K562 (cell line): ENCODE measurements around the gene GNG7. TPM values are rescaled to one million over a fixed set of nuclear protein-coding genes. Genes with fewer than 3 reads are reported as not detected.

ENCODE experiments used
- ATAC-seq: fragments of 200-7000 bp; cut with Tn5 transposase; 3 replicates; pipeline ENCODE4 v1.9.1; 2020; ENCODE audit warnings: moderate library complexity
- BruUV-seq: library from RNA; stranded (reverse); fragments of 400-500 nt; replicated peaks from 2 replicates; lab custom pipeline; 2021; lab: Mats Ljungman, UMichigan
- CTCF ChIA-PET: fragments of 300-600 bp; formaldehyde crosslinking; extraction: SDS; loops from one replicate; lab custom pipeline; 2021; ENCODE audit warnings: low intra/inter-chr PET ratio; lab: Yijun Ruan, JAX
- POLR2A ChIA-PET: fragments of 300-600, 350-650 bp; sonication (Branson Sonifier 250); formaldehyde crosslinking; extraction: SDS; loops from one replicate; lab custom pipeline; 2021; ENCODE audit warnings: antibody characterized with exemption, inconsistent platforms; lab: Yijun Ruan, JAX
- DNase-seq, 4 experiments: peaks; one replicate each; pipeline versions ENCODE4 v3.0.0 to v3.0.0-alpha.2; 2011 to 2018; ENCODE audit warnings: low spot score in 3 of 4, mixed read lengths in 3 of 4; ENCODE audit errors: extremely low read depth in 1 of 4
- FAIRE-seq: peaks from 2 replicates; lab custom pipeline; 2011; peaks lifted over from hg19 to GRCh38; lab: Jason Lieb, UNC
- H2AFZ ChIP-seq: 2 replicates; pipeline ENCODE4 v1.6.0; 2011; ENCODE audit warnings: low read depth, low read length, control low read depth, inconsistent platforms
- H3K27ac ChIP-seq: fragments of 200-600 bp; 3 replicates; pipeline ENCODE4 v1.8.0; 2011; ENCODE audit warnings: low read depth, mild to moderate bottlenecking, control low read depth, inconsistent platforms, low read length, moderate library complexity, mixed read lengths; ENCODE audit errors: extremely low read depth
- H3K27me3 ChIP-seq, 2 experiments: fragments of 300-600 bp in 1 of 2; 2 replicates in 1 of 2; 3 replicates in 1 of 2; pipeline versions ENCODE4 v1.6.0 to v1.8.0; 2011; ENCODE audit warnings: inconsistent platforms in 2 of 2, low read length in 2 of 2, mild to moderate bottlenecking in 1 of 2, mixed read lengths in 1 of 2, moderate library complexity in 1 of 2; ENCODE audit not compliant: control insufficient read depth in 2 of 2, insufficient read depth in 2 of 2
- H3K36me3 ChIP-seq: fragments of 300-600 bp; 3 replicates; pipeline ENCODE4 v1.8.0; 2011; ENCODE audit warnings: mild to moderate bottlenecking, low read length, inconsistent platforms; ENCODE audit not compliant: control insufficient read depth, insufficient read depth
- H3K4me1 ChIP-seq, 2 experiments: fragments of 200-600 bp in 1 of 2; replicated peaks in 1 of 2; 2 replicates in 1 of 2; 3 replicates in 1 of 2; pipeline versions ENCODE4 v1.5.1 to v1.8.0; 2011; ENCODE audit warnings: inconsistent platforms in 2 of 2, low read length in 2 of 2, mild to moderate bottlenecking in 1 of 2, mixed read lengths in 1 of 2, moderate library complexity in 1 of 2; ENCODE audit not compliant: control insufficient read depth in 2 of 2, insufficient read depth in 2 of 2
- H3K4me2 ChIP-seq: 2 replicates; pipeline ENCODE4 v1.6.1; 2011; ENCODE audit warnings: low read length, control low read depth, inconsistent platforms, mixed read lengths; ENCODE audit not compliant: insufficient read depth
- H3K4me3 ChIP-seq: fragments of 200-600 bp; sonication (generic), shearing (Covaris generic); 2 replicates; pipeline ENCODE4 v1.5.1; 2016; ENCODE audit warnings: control low read depth, inconsistent platforms
- H3K79me2 ChIP-seq: fragments of 200-600 bp; 3 replicates; pipeline ENCODE4 v1.8.0; 2011; ENCODE audit warnings: low read length, inconsistent platforms; ENCODE audit not compliant: control insufficient read depth, insufficient read depth
- H3K9ac ChIP-seq, 2 experiments: 2 replicates each; pipeline versions ENCODE4 v1.6.0 to v1.6.1; 2011; ENCODE audit warnings: low read depth in 2 of 2, low read length in 2 of 2, control low read depth in 1 of 2, inconsistent platforms in 1 of 2, mild to moderate bottlenecking in 1 of 2, mixed read lengths in 1 of 2; ENCODE audit not compliant: insufficient read depth in 1 of 2
- H3K9me1 ChIP-seq: one replicate; pipeline ENCODE4 v1.6.0; 2011; ENCODE audit warnings: inconsistent platforms, mild to moderate bottlenecking, low read length, moderate library complexity; ENCODE audit not compliant: control insufficient read depth, insufficient read depth
- H3K9me3 ChIP-seq: replicated peaks from 2 replicates; pipeline ENCODE4 v1.5.1; 2011; ENCODE audit warnings: low read depth, low read length, inconsistent platforms; ENCODE audit not compliant: control insufficient read depth, insufficient read depth
- H4K20me1 ChIP-seq: replicated peaks from 2 replicates; pipeline ENCODE4 v1.6.1; 2011; ENCODE audit warnings: low read length, inconsistent platforms, mixed read lengths; ENCODE audit not compliant: control insufficient read depth, insufficient read depth
- WGBS: fragments of 100-300 bp; shearing (Covaris generic); methylation state at CpG from one replicate; pipeline ENCODE4 v1.1.6; 2016; ENCODE audit warnings: low coverage, mixed read lengths; ENCODE audit not compliant: insufficient coverage; ENCODE audit errors: missing lambda C conversion rate; 5-methylcytosine and 5-hydroxymethylcytosine counted together
- in situ Hi-C: fragments of 300-500 bp; cut with MboI; formaldehyde crosslinking; loops from 4 replicates; pipeline ENCODE4 v1.15.0; 2018; ENCODE audit warnings: inconsistent platforms, mixed read lengths
- intact Hi-C: fragments of 100-400 bp; cut with micrococcal nuclease; formaldehyde crosslinking; loops from 2 replicates; pipeline ENCODE4 v1.14.2; 2022
- polyA plus RNA-seq, 8 experiments: library from polyadenylated mRNA; depleted of rRNA in 4 of 8; stranded (reverse) in 5 of 8; unstranded in 3 of 8; fragments of >200 nt; fragmentation: Nextera tagmentation in 2 of 8; fragmentation: Illumina TruSeq in 1 of 8; extraction: Ambion mirVana in 2 of 8; extraction: Trizol in 1 of 8; gene quantifications; 2 replicates each; pipeline versions ENCODE4 v1.2.1 to v1.2.3, GENCODE V29; 2011 to 2014; ENCODE audit warnings: inconsistent platforms in 1 of 8, missing spikeins in 1 of 8
- total RNA-seq, 7 experiments: library from RNA; depleted of rRNA in 6 of 7; stranded (reverse); fragments of >200 nt in 6 of 7; fragmentation: Illumina TruSeq in 2 of 7; extraction: Trizol in 2 of 7; gene quantifications; 2 replicates each; pipeline versions ENCODE4 v1.2.1 to v1.2.3, GENCODE V29; 2011 to 2021; ENCODE audit warnings: low replicate concordance in 1 of 7
- TF ChIP-seq, protein P1 (sequence below): fragments of 250-450 bp; sonication (Bioruptor Pico); IDR thresholded peaks from 2 replicates; pipeline ENCODE4 v1.5.0; 2021
- TF ChIP-seq, protein P2 (sequence below): fragments of 250-450 bp; sonication (Bioruptor Pico); IDR thresholded peaks from 2 replicates; pipeline ENCODE4 v1.5.1; 2021; ENCODE audit warnings: mild to moderate bottlenecking
- TF ChIP-seq, protein P3 (sequence below): fragments of 450-650 bp; IDR thresholded peaks from 2 replicates; pipeline ENCODE4 v1.6.1; 2018; ENCODE audit not compliant: partially characterized antibody

Gene GNG7
- total and polyA plus RNA-seq, 9 of the 15 experiments (the other 6 are each of a cell fraction or from before 2014, with no cell fraction given): 0.01 to 0.20 (median 0.06) TPM; not detected in 1

DNA sequence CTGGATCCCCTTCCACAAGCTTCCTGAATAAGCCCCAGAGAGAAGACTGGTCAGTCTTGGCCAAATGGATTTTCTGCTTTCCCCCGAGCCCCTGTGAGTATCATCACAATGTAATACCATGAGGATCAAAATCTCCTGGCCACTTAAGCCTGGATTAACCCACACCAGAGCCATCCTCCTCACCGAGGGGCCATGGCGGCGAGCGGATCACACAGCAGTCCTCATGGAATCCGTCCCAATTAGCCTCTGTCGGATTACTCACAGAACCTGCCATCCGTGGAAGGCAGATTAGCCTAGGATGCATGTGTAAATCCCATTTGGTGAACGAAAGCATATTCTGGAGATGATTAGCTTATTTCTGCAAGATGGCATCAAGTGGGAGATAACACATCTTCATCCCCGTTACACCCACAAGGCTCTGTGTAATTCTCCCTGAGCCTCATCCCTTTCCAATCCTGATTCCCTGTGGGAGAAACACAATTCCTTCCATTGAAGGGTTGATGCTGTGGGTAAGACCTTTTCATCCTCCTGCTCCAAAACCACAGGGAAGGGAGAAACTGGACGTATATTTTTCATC, 42.5 kb downstream of the GNG7 start:
- Histone ChIP-seq H3K4me3 (no peak overlapping the region), H2AFZ (no peak overlapping the region), H3K9ac (no peak overlapping the region), H3K9me3 (peaks cover 2% of the 10 kb centered on the region), H3K27me3 (peaks cover 9 to 24% of the 10 kb centered on the region in 2 experiments), H3K27ac (no peak overlapping the region), H3K36me3 (no peaks in the 10 kb centered on the region), H3K4me1 (peaks cover 0 to 6% of the 10 kb centered on the region in 2 experiments; a peak in 1 of 5 replicates), H4K20me1 (no peaks in the 10 kb centered on the region), H3K9me1 (no peaks in the 10 kb centered on the region), H3K4me2 (no peak overlapping the region), H3K79me2 (no peaks in the 10 kb centered on the region)
- no TSS peak for BruUV-seq
- TF ChIP-seq, protein P1, sequence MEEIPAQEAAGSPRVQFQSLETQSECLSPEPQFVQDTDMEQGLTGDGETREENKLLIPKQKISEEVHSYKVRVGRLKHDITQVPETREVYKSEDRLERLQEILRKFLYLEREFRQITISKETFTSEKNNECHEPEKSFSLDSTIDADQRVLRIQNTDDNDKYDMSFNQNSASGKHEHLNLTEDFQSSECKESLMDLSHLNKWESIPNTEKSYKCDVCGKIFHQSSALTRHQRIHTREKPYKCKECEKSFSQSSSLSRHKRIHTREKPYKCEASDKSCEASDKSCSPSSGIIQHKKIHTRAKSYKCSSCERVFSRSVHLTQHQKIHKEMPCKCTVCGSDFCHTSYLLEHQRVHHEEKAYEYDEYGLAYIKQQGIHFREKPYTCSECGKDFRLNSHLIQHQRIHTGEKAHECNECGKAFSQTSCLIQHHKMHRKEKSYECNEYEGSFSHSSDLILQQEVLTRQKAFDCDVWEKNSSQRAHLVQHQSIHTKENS (CRISPR knock-in tag): no peak
- TF ChIP-seq, protein P2, sequence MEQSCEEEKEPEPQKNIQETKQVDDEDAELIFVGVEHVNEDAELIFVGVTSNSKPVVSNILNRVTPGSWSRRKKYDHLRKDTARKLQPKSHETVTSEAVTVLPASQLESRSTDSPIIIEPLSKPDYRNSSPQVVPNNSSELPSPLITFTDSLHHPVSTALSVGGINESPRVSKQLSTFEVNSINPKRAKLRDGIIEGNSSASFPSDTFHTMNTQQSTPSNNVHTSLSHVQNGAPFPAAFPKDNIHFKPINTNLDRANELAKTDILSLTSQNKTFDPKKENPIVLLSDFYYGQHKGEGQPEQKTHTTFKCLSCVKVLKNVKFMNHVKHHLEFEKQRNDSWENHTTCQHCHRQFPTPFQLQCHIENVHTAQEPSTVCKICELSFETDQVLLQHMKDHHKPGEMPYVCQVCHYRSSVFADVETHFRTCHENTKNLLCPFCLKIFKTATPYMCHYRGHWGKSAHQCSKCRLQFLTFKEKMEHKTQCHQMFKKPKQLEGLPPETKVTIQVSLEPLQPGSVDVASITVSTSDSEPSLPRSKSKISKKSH (CRISPR knock-in tag): no peak
- TF ChIP-seq, protein P3, sequence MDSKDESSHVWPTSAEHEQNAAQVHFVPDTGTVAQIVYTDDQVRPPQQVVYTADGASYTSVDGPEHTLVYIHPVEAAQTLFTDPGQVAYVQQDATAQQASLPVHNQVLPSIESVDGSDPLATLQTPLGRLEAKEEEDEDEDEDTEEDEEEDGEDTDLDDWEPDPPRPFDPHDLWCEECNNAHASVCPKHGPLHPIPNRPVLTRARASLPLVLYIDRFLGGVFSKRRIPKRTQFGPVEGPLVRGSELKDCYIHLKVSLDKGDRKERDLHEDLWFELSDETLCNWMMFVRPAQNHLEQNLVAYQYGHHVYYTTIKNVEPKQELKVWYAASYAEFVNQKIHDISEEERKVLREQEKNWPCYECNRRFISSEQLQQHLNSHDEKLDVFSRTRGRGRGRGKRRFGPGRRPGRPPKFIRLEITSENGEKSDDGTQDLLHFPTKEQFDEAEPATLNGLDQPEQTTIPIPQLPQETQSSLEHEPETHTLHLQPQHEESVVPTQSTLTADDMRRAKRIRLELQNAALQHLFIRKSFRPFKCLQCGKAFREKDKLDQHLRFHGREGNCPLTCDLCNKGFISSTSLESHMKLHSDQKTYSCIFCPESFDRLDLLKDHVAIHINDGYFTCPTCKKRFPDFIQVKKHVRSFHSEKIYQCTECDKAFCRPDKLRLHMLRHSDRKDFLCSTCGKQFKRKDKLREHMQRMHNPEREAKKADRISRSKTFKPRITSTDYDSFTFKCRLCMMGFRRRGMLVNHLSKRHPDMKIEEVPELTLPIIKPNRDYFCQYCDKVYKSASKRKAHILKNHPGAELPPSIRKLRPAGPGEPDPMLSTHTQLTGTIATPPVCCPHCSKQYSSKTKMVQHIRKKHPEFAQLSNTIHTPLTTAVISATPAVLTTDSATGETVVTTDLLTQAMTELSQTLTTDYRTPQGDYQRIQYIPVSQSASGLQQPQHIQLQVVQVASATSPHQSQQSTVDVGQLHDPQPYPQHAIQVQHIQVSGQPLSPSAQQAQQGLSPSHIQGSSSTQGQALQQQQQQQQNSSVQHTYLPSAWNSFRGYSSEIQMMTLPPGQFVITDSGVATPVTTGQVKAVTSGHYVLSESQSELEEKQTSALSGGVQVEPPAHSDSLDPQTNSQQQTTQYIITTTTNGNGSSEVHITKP: no peak
- in situ Hi-C loops (no loop called here), intact Hi-C loops (loop anchor here (5.0 kb wide), 1 partner anchor 87 kb away; no protein-coding TSS in a partner anchor)
- WGBS: 2% methylated on average over 11 of the region's 11 CpGs
- FAIRE-seq (no peak), ATAC-seq (no peak), DNase-seq (no peak)
- POLR2A ChIA-PET: no interaction called here
- CTCF ChIA-PET: no interaction called here
